NCI-H1694 (cell line): ENCODE measurements around the gene TMEM94.

ENCODE experiments used
- DNase-seq: peaks from one replicate; lab custom pipeline; 2025; lab: John Stamatoyannopoulos, UW

TMEM94 gene

DNA sequence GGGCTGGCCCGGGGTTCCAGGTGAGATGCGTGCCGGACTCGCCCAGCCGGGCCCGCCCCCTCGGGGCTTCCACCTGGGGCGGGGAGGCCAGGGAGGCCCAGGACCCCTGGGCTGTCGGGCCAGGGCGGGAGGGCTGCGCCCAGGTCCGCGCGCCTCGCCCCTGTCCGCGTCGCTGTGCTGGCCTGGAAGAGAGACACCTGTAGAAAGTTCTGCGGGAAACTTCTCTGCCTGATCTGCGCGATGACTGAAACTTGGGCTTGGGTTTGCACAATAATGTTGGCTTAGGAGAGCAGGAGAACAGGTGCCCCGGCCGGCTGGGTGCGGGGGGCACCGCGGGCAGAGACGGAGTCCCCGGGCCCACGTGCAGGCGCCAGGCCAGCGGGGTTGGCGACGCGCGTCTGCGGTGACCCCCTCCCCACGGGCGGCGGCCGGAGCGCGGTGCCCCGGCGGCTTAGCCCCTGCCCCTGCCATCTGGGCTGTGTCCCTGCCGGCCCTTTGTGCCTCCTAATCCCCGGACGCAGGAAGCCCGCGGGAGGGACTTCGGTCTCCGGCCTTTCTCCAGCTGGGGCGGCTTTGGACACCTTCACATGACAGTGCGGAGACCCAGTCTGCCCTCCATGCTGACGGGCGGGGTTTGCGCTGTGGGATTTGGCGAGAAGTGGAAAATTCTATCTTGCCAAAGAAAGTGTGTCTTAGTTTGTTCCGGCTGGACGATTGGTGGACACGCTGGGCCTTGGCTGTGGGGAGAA lies 69.5 kb downstream of the TMEM94 start:
- no peak for DNase-seq

- no peak for DNase-seq
Measured at GRCh38 chr17:75526555-75527270, 70.3 kb downstream of the TMEM94 start.

DNA sequence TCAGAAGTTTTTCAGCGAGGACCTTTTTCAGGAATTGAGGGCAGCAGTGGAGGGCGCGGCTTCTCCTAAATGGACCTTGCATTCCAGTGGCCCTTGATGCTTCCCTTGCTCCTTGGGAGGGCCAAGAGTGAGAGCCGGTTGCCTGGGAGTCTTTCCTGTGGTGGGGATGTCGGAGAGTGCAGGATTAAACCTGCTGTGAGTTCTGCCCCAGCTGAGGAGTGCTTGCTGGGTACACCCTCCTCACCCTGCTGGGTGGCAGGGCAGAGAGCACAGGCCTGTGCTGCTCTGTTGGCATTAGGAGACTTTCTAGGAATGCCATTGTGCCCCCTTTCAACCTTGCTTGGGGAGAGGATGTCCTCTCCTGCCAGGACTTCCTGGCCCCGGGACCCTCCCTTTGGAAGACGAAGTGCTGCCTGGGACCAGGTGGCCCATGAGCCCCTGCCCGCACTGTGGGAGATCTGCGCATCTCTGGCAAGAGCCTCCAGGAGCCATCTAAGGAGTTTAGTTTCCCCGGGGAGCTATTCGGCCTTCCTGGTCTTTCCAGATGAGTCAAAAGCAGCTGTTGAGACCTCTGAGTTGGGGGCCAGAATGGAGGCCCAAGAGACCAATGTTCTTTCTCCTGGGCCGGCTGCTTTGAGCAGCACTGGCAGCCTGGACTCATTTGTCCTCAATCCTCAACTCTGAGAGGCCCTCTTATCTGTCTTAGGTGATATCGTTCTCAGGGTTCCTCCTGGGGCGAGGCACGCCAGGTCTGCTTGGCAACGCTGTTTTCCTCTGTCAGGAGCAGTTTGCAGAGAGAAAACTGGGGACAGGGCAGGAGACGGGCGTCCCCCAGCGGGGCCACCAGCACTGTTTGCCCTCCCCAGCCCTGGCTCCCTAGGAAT lies 74.6 kb downstream of the TMEM94 start:
- DNase-seq = no peak

DNA sequence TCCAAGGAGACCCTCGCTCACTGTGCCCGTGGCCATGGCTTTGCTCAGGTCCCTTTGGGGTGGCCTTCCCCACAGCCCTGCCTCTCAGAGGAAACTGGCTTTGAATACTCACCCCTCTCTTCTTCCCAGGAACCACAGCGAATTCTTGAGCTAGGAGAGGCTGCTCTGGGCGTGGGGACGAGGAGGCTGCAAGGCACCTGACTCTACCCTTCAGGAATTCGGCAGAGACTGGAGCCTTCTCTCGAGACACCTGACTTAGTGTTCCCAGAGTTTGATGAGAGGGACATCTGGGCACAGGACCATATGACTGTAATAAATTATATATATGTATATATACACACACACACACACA lies 75.3 kb downstream of the TMEM94 start:
- DNase-seq = no peak

GRCh38 chr17:75535119-75535537 lies 78.7 kb downstream of the TMEM94 start:
- DNase-seq = no peak

- DNase-seq = no peak
Measured at GRCh38 chr17:75535871-75536270, 79.4 kb downstream of the TMEM94 start.

DNA sequence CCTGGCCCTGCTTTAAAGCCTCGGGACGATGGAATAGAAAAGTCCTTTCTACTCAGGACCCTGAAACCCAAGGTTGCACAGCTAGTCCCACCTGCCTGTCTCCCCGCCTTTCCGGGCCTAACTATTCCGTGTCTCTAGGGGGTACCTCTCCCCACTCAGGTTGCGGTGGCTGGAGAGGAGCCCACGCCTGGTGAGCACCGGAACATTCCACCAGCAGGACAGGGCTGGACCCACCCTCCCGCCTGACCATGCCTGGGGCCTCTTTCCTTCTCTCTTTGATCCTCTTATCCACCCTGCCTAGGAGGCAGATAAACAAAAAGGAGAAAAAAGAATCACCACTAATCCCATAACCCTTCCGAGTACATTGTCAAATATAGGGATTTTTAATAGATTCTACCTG lies 79.9 kb downstream of the TMEM94 start:
- DNase-seq = no peak

GRCh38 chr17:75539967-75540729 lies 83.7 kb downstream of the TMEM94 start:
- no peak for DNase-seq

DNA sequence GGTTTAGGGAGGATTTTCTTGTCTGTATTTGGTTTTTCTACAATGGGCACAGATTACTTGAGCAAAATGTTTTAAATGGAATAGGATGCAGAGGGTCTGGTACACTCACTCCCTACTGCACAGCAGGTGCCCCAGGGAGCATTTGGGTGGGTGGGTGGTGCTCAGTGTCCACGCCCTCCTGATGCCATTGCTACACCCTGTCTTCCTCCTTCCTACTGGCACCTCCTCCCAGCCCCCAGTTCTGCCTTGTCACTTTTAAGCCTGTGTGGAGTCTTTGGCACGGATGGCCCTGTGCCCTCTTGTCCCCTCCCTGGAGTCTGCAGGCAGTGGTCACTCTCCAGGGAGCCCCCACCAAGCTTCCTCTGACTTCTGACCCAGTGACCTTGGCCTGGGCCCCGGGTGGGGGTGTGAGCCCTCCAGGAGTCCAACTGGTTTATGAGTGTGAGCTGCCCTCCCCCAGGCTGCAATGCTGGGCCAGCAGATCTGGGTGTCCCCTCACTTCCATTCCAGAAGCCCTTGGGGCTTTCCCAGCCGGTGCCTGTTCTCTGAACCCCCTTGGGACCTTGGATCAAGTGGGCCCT lies 84.6 kb downstream of the TMEM94 start:
- no peak for DNase-seq

- no peak for DNase-seq
Measured at GRCh38 chr17:75542229-75542628, 85.8 kb downstream of the TMEM94 start.

- no peak for DNase-seq
Measured at GRCh38 chr17:75542728-75543336, 86.4 kb downstream of the TMEM94 start.

DNA sequence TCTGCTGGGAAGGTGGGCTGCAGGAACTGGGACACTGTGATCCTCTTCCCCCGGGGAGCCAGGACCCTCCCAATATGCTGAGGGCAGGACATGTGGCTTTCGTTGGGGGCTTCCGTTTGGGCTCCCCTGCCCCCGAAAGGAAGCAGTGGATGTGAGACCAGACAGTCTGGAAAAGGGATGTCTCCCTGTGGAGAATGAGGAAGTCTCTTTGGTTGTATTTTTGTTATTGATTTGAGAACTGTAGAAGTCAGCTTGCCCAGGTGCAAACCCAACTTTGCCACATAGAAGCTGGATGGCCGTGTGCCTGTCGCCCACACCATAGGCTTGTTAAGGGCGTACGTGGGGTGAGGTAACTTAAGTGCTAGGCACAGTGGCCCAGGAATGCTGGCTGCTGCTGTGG lies 87.8 kb downstream of the TMEM94 start:
- no peak for DNase-seq

GRCh38 chr17:75546181-75546580 lies 89.7 kb downstream of the TMEM94 start:
- no peak for DNase-seq

GRCh38 chr17:75547091-75547490 lies 90.7 kb downstream of the TMEM94 start:
- no peak for DNase-seq

GRCh38 chr17:75548813-75549212 lies 92.4 kb downstream of the TMEM94 start:
- DNase-seq = no peak
